ENCODE results near the gene PAPPA.
A peak's percentile ranks its signal among the peaks of the same experiment; 100 is the strongest.

PAPPA gene

DNA sequence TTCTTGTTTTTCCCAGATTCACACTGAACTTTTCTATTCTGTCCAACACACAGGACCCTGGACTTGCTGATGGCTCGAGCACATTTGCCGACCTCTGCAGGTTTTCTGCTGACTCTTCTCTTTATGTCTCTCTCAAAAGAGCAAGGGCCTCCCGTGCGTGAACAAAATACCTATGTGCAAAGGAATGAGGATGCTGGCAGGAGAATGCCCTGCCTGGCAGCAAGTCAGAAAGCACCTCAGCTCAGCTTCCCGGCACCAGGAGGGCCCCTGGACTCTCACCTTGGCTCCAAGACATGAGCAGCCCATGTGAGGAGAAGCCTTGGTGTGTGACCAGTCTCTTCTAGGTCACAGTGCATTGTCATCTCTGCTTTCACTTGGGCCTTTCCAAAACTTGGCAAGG, 36.1 kb downstream of the PAPPA start:
- no peak overlapping the region for H3K4me3 ChIP-seq (ENCODE audit: control insufficient read depth, low read depth, low read length)
- no peak for DNase-seq (ENCODE audit: low read depth)
- TF ChIP-seq, protein P1, sequence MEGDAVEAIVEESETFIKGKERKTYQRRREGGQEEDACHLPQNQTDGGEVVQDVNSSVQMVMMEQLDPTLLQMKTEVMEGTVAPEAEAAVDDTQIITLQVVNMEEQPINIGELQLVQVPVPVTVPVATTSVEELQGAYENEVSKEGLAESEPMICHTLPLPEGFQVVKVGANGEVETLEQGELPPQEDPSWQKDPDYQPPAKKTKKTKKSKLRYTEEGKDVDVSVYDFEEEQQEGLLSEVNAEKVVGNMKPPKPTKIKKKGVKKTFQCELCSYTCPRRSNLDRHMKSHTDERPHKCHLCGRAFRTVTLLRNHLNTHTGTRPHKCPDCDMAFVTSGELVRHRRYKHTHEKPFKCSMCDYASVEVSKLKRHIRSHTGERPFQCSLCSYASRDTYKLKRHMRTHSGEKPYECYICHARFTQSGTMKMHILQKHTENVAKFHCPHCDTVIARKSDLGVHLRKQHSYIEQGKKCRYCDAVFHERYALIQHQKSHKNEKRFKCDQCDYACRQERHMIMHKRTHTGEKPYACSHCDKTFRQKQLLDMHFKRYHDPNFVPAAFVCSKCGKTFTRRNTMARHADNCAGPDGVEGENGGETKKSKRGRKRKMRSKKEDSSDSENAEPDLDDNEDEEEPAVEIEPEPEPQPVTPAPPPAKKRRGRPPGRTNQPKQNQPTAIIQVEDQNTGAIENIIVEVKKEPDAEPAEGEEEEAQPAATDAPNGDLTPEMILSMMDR (conservative IDR thresholded peaks at IDR 0.05; ENCODE audit: control insufficient read depth, insufficient read depth, low read depth, low read length) = no peak

DNA sequence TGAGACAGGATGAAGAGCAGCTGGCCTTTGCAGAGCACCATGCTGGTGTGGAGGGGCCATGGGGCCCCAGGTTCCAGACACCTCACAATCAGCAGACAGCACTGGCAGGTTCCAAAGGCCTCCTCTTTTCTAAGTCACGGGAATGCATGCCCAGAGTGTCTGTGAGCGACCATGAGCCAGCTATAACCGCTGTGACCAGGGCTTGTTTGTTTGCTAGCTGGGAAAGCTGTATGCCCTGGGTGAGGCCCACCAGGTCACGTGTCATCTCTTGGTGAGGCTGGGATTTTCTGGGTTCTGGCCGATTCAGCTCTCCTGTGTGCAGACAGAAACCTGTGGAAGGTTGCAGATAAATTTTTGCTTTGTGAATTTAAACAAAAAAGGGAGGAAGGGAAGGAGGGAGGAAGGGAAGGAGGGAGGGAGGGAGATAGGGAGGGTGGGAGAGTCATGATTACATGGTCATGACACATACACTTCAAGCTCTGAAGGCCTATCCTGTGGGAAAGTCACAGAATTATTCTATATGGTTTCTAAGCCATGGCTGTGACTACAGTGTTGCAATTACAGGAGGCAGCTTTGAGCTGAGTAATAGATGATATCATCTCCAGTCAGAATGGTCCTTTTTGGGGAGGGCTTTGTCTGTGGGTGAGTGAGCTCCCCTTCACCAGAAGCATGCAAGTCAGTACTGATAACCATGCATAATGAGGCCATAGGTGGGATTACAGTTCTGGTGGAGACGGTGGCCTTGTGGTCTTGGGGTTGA, 37.2 kb downstream of the PAPPA start:
- peak; percentile 96 for DNase-seq (ENCODE audit: low read depth)
- H3K4me3 ChIP-seq (ENCODE audit: control insufficient read depth, low read depth, low read length) = no peak overlapping the region
- TF ChIP-seq, protein P1 (conservative IDR thresholded peaks at IDR 0.05; ENCODE audit: control insufficient read depth, insufficient read depth, low read depth, low read length) = no peak

DNA sequence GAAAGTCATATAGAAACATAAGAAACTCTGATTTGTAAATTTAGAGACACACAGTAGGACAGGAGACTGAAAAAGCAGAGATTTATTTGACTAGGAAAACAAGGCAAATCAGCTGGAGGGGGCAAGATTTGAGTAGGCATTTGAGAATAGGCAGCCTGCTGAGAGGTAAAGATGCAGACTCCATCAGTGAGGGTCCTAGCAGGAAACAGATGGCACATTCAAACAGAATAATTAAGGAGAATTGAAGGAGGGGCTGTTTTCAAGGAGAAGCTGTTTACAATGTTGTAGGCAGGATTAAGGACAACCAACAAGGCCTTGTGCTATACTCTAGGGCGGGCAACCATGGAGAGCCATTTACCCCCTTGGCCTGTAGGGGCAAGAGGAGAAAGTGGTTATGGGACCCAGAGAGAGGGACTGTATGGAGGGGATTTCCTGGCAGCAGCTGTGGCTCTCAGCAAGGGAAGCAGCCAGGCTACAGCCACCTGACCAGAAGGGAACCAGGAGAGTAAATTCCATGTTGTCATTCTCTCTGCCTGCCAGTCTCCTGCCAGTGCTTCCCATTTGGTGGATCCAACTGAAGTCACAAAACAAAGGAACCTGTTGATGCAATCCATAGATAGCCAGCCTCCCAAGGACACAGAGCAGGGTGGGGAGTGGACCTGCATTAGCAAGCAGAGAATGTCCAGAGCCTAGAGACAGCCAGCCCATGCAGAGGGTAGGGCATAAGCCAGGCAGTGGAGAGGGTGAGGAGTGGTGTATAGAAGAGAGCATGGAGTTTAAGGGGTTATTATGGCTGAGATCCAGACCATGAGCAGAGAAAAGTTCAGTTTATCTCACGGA, 38.2 kb downstream of the PAPPA start:
- TF ChIP-seq, protein P1 (conservative IDR thresholded peaks at IDR 0.05; ENCODE audit: control insufficient read depth, insufficient read depth, low read depth, low read length) = no peak
- H3K4me3 ChIP-seq (ENCODE audit: control insufficient read depth, low read depth, low read length) = no peak overlapping the region
- no peak for DNase-seq (ENCODE audit: low read depth)

DNA sequence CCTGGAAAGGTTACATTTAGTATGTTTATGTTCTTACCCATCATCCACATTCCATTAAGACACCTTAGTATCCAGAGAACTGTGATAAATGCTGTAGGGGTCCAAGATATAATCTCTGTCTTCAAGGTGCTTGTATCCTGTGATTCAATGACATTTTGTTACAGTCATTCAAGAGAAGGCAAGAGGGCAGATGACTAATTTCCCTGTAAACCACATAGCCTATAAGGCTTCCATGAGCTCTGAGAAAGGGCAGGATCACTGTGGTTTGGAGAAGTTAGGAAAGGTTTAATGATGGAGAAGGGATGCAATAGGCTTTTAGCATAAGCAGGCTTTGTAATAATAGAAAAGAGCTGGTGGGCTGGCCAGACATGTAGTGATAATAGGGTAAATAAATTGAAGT, 40.0 kb downstream of the PAPPA start:
- TF ChIP-seq, protein P1 (conservative IDR thresholded peaks at IDR 0.05; ENCODE audit: control insufficient read depth, insufficient read depth, low read depth, low read length) = no peak
- DNase-seq (ENCODE audit: low read depth) = peak; percentile 93
- H3K4me3 ChIP-seq (ENCODE audit: control insufficient read depth, low read depth, low read length) = no peak overlapping the region

DNA sequence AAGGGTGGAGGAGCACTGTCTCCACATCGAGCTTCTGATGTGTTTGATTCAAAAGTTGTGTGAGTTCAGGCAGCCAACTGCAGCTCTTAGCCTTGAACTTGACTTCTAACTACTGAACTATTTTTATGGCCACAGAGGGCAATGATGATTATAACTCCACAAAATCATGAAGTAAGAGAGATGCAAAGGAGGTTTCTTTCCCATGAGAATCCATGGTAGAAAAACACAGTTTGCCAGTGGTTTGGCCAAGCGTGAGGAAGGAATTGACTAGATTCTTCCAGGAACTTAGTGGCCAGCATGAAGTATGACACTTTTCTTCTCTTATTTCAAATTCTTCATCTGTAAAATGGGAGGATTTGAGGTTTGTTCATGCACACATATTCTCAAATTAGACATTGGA, 43.2 kb downstream of the PAPPA start:
- DNase-seq (ENCODE audit: low read depth) = peak; percentile 26
- no peak overlapping the region for H3K4me3 ChIP-seq (ENCODE audit: control insufficient read depth, low read depth, low read length)
- TF ChIP-seq, protein P1 (conservative IDR thresholded peaks at IDR 0.05; ENCODE audit: control insufficient read depth, insufficient read depth, low read depth, low read length) = no peak

DNA sequence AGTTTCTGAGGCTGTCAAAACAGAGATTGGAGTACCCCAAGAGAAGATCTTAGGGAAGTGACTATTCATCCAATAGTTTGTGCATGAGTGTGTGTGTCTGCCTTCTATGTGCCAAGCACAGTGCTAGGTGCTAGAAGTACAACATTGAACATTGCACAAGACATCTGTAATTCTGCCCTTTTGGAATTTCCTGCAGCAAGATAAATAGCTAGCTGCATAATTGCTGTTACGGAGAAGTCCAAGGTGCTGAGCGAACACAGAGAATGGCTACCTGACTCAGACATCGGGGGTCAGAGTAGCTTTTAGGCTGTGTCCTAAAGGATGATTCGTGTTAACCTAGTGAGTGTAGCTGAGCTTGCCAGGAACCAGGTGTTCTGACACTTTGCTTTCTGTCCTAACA, 44.8 kb downstream of the PAPPA start:
- peak; percentile 33 for DNase-seq (ENCODE audit: low read depth)
- no peak overlapping the region for H3K4me3 ChIP-seq (ENCODE audit: control insufficient read depth, low read depth, low read length)
- TF ChIP-seq, protein P1 (conservative IDR thresholded peaks at IDR 0.05; ENCODE audit: control insufficient read depth, insufficient read depth, low read depth, low read length) = no peak

Data from fibroblast of mammary gland (primary cell).